Measurements from ENCODE around the gene PTTG1IP.

Gene PTTG1IP

GRCh38 chr21:44801468-44802395 lies 71.8 kb downstream of the PTTG1IP start, which contains the start of gene UBE2G2:
Gene UBE2G2 (minus strand): TSS chr21:44801820. CDS start chr21:44801748, 72 bp downstream.
- peak; percentile 97 for DNase-seq (ENCODE audit: low spot score)

- DNase-seq (ENCODE audit: low spot score): peak; percentile 43
Observed at GRCh38 chr21:44800971-44801467, 72.5 kb downstream of the PTTG1IP start.

GRCh38 chr21:44800103-44800502 lies 73.4 kb downstream of the PTTG1IP start:
- peak; percentile 53 for DNase-seq (ENCODE audit: low spot score)

GRCh38 chr21:44799646-44800045 lies 73.8 kb downstream of the PTTG1IP start:
- no peak for DNase-seq (ENCODE audit: low spot score)

Data from AG20443 (cell line).